HEK293T (cell line): ENCODE results near the gene MANBA.

ENCODE experiments used
- ARNT ChIP-seq: fragments of 450-650 bp; IDR thresholded peaks from 2 replicates; pipeline ENCODE4 v1.6.1; 2017; ENCODE audit warnings: mild to moderate bottlenecking
- BHLHE40 ChIP-seq: fragments of 450-650 bp; IDR thresholded peaks from 2 replicates; pipeline ENCODE4 v1.6.1; 2016; ENCODE audit warnings: mild to moderate bottlenecking, moderate library complexity, borderline replicate concordance
- CTBP1 ChIP-seq: fragments of 450-650 bp; IDR thresholded peaks from 2 replicates; pipeline ENCODE4 v1.6.1; 2016; ENCODE audit warnings: borderline replicate concordance
- FOXK2 ChIP-seq: fragments of 450-650 bp; IDR thresholded peaks from 2 replicates; pipeline ENCODE4 v1.6.1; 2016; ENCODE audit warnings: mild to moderate bottlenecking
- SP1 ChIP-seq: fragments of 450-650 bp; IDR thresholded peaks from 2 replicates; pipeline ENCODE4 v1.6.1; 2017
- TARDBP ChIP-seq: fragments of 450-650 bp; IDR thresholded peaks from 2 replicates; pipeline ENCODE4 v1.6.1; 2016

DNA sequence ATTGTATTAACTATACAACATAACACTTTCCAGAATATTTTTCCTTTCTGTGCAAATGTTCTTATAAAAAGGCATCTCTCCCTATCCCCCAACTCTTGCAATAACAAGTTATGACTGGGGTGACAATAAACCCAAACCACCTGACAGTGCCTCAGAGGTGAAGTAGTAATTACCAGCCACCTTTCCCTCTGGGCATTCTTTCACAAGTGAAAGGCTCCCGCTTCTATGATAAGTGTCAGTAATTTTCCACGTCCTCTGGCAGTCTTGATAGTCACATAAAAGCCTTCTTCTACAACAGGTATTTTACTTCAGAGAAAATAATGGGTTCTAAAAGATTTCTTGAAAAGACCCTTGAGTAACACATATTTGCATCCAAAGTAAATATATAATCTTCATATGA lies 82.7 kb downstream of the MANBA start:
- TF ChIP-seq ARNT = no peak
- no peak for TF ChIP-seq CTBP1
- TF ChIP-seq BHLHE40 = no peak
- no peak for TF ChIP-seq FOXK2
- no peak for TF ChIP-seq TARDBP
- no peak for TF ChIP-seq SP1
